GM11168 (cell line): ENCODE results near the gene ERC1.

Experiments
- in situ Hi-C: fragments of 300-500 bp; cut with MboI; formaldehyde crosslinking; loops from one replicate; pipeline ENCODE4 v1.12.0; 2022; ENCODE audit warnings: low sequenced_read_pairs; ENCODE audit not compliant: unreplicated experiment

ERC1 gene

DNA sequence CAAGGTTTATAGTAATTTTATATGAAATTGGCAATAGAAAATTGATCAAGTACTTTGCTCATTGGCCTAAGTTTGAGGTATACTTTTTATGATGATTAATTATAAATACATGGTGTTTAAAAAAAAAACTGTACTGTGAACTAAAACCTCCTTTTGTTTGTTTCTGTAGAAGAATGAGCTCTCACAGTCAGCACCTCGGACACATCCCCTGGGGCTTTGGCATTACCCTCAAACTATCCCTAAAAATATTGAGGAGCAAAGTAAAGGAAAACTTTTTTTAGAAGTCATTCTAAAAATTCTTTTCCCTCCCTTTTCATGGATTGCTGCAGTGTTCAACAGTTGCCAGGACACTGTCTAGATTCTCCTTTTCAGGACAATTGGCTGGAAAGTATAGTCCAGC, 419.8 kb downstream of the ERC1 start:
- in situ Hi-C loops, result no loop called here

DNA sequence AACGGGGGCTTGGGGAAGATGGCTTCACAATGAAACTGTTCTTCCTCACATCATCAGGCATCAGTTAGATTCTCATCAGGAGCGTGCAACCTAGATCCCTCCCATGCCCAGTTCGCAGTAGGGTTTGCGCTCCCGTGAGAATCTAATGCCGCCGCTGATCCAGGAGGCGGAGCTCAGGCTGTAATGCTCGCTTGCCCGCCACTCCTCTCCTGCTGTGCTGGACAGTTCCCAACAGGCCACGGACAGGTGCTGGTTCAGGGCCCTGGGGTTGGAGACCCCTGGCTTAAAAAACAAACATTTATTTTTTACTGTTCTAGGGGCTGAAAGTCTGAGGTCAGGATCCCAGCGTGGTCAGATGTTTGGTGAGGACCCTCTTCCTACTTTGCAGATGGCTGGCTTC, 422.9 kb downstream of the ERC1 start:
- in situ Hi-C loops, result no loop called here

- in situ Hi-C loops, result no loop called here
These were observed 427.1 kb downstream of the ERC1 start for GRCh38 chr12:1418144-1418543.

GRCh38 chr12:1419849-1420371, 428.9 kb downstream of the ERC1 start:
- in situ Hi-C loops, result no loop called here

GRCh38 chr12:1421091-1421846, 430.2 kb downstream of the ERC1 start:
- in situ Hi-C loops, result no loop called here

GRCh38 chr12:1422604-1423315, 431.7 kb downstream of the ERC1 start:
- in situ Hi-C loops, result no loop called here

DNA sequence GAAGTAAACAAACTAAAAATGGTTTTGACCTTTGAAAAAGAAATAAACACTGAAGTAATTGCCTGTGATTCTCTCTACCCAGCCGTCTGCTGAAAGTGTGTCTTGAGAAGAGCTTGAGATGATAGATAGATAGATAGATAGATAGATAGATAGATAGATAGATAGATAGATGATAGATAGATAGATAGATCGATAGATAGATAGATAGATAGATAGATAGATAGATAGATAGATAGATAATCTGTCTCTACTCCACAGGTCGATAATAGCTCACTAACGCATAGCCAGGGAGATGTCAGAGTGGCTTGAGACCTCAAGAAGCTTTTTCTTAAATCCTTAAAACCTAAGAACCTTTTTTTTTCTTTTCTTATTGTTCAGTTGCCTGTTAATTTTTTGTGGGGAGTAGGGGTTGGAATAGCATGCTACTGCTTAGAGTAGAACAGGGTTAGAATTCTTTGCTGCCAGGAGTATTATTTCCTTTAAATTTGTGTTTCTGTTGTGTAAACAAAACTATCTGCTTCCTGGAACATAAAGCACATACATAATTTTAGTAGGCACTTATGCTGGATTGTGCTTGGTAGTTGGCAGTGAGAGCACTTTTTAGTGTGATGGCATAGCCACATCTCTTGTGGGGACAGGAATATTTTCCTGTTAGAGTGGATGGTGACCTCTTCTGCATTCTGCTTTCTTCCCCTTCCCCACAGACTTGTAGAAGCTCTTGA, 433.8 kb downstream of the ERC1 start:
- in situ Hi-C loops, result no loop called here

GRCh38 chr12:1425396-1425729, 434.3 kb downstream of the ERC1 start:
- in situ Hi-C loops, result no loop called here

- in situ Hi-C loops, result no loop called here
These were observed 437.6 kb downstream of the ERC1 start for GRCh38 chr12:1428671-1429070.

DNA sequence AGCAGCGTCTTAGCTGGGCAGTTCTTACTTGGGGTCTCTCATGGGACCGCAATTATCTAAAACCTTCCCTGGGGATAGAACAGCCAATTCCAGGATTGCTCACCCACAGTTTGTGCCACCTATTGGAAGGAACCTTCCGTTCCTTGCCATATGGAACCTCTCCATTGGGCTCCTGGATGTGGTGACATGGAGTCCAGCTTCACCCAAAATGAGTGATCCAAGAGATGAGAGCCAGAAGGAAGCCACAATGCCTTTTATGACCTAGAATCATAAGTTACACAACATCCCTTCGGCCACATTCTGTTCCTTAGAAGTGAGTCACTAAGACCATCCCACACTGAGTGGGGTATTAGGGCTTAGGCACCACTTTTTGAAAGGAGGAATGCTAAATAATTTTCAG, 439.0 kb downstream of the ERC1 start:
- in situ Hi-C loops, result no loop called here

DNA sequence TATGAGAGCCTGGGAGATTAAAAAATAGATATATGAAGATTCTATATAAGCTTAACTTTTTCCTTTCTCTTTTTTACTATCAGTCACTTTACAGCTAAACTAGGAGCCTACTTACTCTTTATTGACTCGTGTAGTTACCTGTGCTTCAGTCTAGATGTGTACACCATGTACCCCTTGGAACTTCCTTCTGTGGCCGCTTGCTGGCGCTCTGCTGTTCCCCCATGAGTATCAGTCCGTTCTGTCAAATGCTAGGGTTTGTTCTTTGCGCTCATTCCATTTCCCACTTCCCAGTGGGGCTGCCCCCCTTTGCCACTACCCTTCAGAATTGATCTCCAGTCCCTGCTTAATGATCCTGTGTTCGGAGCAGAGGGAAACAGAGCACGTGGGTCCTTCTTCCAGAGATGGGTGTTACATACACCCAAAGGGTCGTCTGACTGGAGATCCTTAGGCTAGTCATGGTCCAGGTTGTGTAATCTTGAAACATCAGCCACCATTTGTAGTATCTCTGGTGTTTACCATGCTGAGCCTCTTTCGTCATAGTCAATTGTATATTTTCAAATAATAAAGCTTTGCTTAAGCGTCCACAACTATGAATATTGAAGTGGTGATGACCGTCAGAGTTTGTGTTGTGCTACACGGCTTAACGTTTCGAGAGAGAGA, 443.4 kb downstream of the ERC1 start:
- in situ Hi-C loops, result no loop called here

DNA sequence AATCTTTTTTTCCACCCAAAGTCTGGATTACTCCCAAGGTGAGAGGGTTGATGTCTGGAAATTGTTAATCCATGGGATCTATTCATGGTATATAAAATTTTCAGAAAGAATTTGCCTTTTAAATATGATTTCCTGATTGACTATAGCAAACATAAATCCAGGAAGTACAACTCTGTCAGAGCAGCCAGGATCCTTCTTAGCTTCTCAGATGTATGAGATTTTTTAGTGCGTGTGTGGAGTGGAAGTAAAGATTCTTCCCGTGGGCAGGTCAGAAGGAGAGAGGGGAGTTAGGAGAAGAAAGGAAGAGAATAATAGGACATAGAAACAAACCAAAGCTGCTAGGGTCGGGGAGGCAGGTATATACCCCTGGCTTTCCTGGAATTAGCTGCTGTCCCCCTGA, 444.0 kb downstream of the ERC1 start:
- in situ Hi-C loops, result no loop called here

GRCh38 chr12:1435456-1435855, 444.4 kb downstream of the ERC1 start:
- in situ Hi-C loops, result no loop called here

- in situ Hi-C loops, result no loop called here
These were observed 445.0 kb downstream of the ERC1 start for GRCh38 chr12:1436015-1436414.

- in situ Hi-C loops, result no loop called here
These were observed 446.0 kb downstream of the ERC1 start for GRCh38 chr12:1436981-1437380.

DNA sequence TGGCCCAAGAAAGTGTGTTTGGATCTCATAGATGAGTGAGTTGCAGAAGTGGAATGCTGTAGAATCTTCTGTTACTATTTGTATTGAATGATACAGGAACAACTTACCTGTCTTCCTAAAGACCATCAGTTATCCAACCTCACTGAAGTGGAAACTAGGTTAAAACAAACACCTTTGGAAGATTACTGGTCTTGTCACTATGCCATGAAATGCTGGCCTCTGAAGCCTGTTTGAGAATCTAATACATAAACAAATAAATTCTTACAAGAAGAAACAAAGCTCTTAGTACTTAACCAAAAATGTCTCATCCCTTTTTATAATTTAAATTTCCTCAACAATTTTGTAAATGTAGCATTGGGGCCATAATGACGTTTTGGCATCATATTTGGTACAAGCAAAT, 448.2 kb downstream of the ERC1 start:
- in situ Hi-C loops, result no loop called here

DNA sequence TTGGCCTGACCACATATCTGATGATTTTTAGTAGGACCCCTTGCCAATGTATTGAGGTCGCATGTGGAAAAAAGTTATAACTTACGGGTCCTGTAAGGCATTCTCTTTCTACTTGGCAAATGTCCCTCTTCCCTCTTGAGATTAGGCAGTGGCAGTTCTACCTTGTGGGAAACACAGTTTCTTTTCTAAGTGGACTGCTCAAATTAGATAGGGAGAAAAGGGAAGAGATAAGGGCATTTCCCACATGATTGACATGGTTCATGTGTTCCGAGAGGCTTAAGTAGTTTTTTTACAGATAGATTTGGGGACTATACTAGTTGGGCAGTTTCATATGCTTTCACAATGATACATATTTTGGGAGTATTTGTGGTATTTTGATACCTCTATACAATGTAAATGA, 448.7 kb downstream of the ERC1 start:
- in situ Hi-C loops, result no loop called here

- in situ Hi-C loops, result no loop called here
These were observed 452.6 kb downstream of the ERC1 start for GRCh38 chr12:1443421-1444141.

GRCh38 chr12:1444142-1444516, 453.1 kb downstream of the ERC1 start:
- in situ Hi-C loops, result no loop called here

DNA sequence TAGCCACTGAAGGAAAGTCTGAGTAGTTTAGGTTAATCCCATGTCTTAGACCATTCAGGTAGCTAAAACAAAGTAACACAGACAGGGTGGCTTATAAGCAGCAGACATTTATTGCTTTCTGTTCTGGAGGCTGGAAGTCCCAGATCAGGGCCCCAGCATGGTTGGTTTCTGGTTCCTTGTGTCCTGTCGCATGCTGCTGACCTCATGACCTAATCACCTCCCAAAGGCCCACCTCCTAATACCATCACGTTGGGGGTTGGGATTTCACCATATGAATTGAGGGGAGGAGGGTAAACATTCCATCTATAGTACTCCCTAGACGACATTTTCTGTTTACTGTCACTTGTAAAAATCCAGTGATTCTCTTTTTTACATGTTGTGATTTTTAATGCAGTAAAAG, 454.8 kb downstream of the ERC1 start:
- in situ Hi-C loops, result no loop called here
